HUES64 (cell line): ENCODE results near the gene KASH5.
A peak's percentile ranks its signal among the peaks of the same experiment; 100 is the strongest.

ENCODE experiments used
- H3K27ac ChIP-seq: 2 replicates; pipeline ENCODE4 v1.7.0; 2013; ENCODE audit warnings: low read depth, low read length, inconsistent platforms
- H3K27me3 ChIP-seq: 2 replicates; pipeline ENCODE4 v1.6.1; 2013; ENCODE audit warnings: mild to moderate bottlenecking, low read length; ENCODE audit not compliant: insufficient read depth
- H3K36me3 ChIP-seq: 2 replicates; pipeline ENCODE4 v1.6.1; 2013; ENCODE audit warnings: mild to moderate bottlenecking, low read length; ENCODE audit not compliant: insufficient read depth
- H3K4me1 ChIP-seq: 2 replicates; pipeline ENCODE4 v1.6.1; 2013; ENCODE audit warnings: mild to moderate bottlenecking, low read length, moderate library complexity; ENCODE audit not compliant: insufficient read depth
- H3K4me3 ChIP-seq: 2 replicates; pipeline ENCODE4 v1.5.1; 2013; ENCODE audit warnings: mild to moderate bottlenecking, low read length, moderate library complexity
- H3K9ac ChIP-seq: 2 replicates; pipeline ENCODE4 v1.6.1; 2013; ENCODE audit warnings: mild to moderate bottlenecking, low read depth, low read length
- H3K9me3 ChIP-seq: 2 replicates; pipeline ENCODE4 v1.6.1; 2013; ENCODE audit warnings: low read depth, low read length; ENCODE audit not compliant: insufficient read depth
- WGBS: fragments of 150-250, 120-280 bp; methylation state at CpG from one replicate; pipeline ENCODE4 v1.1.7; 2013; ENCODE audit warnings: missing lambda C conversion rate; 5-methylcytosine and 5-hydroxymethylcytosine counted together

Gene KASH5

DNA sequence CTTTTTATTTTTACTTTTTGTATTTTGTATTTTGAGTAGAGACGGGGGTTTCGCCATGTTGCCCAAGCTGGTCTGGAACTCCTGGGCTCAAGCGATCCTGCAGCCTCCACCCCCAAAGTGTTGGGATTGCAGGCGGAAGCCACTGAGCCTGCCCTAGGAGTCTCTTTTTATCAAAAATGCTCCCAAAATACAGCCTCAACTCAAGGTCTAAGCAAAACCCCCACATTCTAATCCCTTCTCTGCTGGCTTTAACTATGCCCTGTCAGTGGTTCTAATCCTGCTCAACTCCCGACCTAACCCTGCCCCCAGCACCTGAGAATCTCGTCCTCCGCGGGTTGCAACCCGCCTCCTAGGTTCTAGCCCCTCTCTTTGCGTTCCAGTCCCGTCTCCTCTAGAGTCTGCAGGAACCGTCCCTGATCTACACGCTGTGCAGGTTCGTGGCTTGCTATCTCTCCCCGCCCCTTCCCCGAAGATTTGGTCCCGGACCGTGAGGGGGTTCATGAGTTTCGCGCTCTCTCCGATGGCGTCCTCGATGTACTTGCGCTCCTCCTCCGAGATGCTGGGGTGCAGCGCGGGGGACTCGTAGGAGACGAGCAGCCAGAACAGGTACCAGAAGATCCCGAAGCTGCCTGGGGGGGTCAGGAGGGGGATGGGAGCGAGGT lies 45.3 kb downstream of the KASH5 start:
- Histone ChIP-seq H3K4me3 (peak overlapping the region; percentile 59; the same call in 1 of the 2 replicates), H3K27ac (no peak overlapping the region), H3K9me3 (no peaks in the 10 kb centered on the region), H3K4me1 (peaks cover 6% of the 10 kb centered on the region; the same call in 1 of the 2 replicates), H3K27me3 (peaks cover 80% of the 10 kb centered on the region), H3K9ac (no peak overlapping the region), H3K36me3 (no peaks in the 10 kb centered on the region)
- WGBS: 48% methylated on average over 31 of the region's 31 CpGs

DNA sequence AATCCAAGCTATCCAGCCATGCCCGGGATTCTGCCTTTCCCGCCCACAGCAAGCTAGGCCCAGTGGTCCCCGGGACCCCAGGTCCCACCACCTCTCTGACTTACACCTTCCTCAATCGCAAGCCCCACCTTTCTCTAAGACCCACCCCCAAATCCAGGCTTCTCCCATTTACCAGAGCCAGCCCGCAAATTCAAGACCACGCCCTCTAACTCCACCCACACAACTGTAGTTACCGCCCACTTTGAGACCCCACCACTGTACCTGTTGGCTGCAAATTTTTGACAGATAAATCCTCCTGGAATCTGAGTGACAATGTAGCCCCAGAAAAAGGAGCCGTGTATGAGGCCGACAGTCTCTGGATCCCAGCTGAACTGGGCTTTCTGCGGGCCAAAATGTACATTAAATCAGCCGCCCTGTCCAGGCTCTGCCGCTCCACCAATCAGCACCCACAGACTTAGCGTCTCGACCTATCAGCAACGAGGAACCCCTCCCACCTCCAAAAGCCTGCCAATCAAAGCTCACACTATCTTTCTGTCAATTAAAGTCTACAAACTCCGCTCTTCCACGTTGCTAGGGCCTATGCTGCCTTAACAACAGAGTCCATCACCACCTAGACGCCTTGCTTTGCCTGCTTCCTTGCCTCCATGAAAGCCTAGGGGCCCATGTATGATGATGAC lies 47.0 kb downstream of the KASH5 start:
- H3K27ac ChIP-seq: no peak overlapping the region
- H3K4me1 ChIP-seq: peaks cover 6% of the 10 kb centered on the region; the same call in 1 of the 2 replicates
- no peaks in the 10 kb centered on the region for H3K36me3 ChIP-seq
- no peak overlapping the region for H3K9ac ChIP-seq
- WGBS: 88% methylated on average over 18 of the region's 18 CpGs
- H3K9me3 ChIP-seq: no peaks in the 10 kb centered on the region
- H3K4me3 ChIP-seq: no peak overlapping the region
- peaks cover 83% of the 10 kb centered on the region for H3K27me3 ChIP-seq

DNA sequence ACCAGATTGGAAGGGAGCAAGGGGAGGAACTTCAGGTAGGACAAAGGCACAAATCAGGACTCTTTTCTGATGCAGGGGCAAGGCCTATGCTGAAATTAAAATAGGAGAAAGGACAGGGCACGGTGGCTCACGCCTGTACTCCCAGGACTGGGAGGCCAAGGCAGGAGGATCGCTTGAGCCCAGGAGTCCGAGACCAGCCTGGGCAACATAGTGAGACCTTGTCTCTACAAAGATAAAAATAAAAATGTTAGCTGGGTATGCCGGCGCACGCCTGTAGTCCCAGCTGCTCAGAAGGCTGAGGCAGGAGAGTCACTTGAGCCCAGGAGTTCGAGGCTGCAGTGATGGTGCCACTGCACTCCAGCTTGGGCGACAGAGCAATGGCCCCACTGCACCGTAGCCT lies 47.6 kb downstream of the KASH5 start:
- Histone ChIP-seq H3K9ac (no peak overlapping the region), H3K4me1 (peaks cover 6% of the 10 kb centered on the region; the same call in 1 of the 2 replicates), H3K27ac (no peak overlapping the region), H3K4me3 (no peak overlapping the region; the same call in 1 of the 2 replicates), H3K9me3 (no peaks in the 10 kb centered on the region), H3K36me3 (no peaks in the 10 kb centered on the region), H3K27me3 (peaks cover 86% of the 10 kb centered on the region)
- WGBS: 91% methylated on average over 10 of the region's 10 CpGs

DNA sequence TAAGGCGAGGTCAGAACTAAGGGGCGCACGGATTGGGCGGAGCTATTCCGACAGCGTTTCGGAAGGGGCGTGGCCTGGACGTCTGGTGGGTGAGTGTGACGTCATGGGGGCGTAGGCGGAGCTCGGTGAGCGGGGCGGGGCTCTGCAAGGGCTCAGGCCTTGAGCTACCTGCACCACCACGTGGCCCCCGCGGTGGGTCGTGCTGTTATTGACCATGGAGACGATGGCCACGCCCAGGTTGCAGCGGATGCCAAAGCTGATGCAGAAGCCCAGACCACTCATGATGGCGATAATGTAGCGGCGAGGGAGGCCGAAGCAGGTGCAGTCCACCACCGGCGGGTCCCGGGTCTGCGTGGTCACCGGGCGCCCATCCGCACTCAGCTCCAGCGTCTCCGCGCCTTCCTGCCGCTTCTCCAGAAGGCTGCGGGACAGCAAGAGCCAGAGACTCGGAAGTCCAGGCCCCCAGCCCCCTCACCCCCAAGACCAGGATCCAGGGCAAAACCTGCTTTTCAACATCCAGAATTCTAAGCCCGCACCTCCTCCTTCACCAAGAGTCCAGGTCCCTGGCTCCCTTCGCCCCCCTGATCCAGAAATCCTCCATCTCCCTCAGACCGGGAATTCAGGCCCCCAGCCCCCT lies 48.5 kb downstream of the KASH5 start:
- WGBS: 67% methylated on average over 42 of the region's 42 CpGs
- peaks cover 87% of the 10 kb centered on the region for H3K27me3 ChIP-seq

DNA sequence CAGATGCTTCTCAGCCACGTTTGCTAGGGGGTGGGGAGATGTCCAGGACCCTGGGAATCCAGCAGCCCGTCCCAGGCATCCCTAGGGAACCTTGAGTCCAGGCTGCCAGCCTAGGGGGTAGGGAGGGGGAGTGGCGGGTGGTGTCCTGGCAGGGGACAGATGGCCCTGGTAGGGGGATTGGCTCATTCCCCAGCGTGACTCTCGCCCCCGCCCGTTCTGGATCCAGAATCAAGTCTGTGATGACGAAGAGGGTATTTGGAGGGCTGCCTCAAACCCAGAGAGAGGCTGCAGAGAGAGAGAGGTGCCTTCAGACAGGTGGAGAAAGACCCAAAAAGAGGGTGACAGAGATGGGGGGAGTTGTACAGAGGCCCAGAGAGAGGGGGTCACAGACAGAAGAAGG lies 49.2 kb downstream of the KASH5 start:
- H3K4me3 ChIP-seq: no peak overlapping the region
- WGBS: 34% methylated on average over 8 of the region's 8 CpGs

More for the DNA sequence above, 48.5 kb downstream of the KASH5 start:
- peaks cover 6% of the 10 kb centered on the region; the same call in 1 of the 2 replicates for H3K4me1 ChIP-seq
- H3K36me3 ChIP-seq: no peaks in the 10 kb centered on the region
- H3K4me3 ChIP-seq: peak overlapping the region; percentile 13; the same call in 1 of the 2 replicates
- no peaks in the 10 kb centered on the region for H3K9me3 ChIP-seq
- H3K27ac ChIP-seq: no peak overlapping the region
- H3K9ac ChIP-seq: no peak overlapping the region

DNA sequence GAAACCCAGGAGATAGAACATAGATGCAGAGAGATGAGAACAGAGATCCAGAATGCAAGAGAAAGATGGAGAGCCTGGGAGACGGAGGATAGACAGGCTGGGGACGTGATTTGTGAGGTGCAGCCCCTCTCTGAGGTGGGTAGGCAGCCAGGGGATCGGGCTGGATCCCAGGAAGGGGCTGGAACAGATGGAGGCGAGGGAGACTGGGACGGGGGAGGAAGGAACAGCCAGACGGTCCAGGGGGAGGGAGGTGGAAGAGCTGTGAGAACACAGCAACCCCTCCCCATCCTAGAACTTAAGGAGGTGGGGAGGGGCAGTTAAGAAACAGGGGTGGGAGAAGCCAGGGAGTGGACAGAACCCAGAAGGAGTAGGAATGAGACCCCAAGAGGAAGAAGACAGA lies 50.2 kb downstream of the KASH5 start:
- Histone ChIP-seq H3K36me3 (no peaks in the 10 kb centered on the region), H3K27me3 (peaks cover 79% of the 10 kb centered on the region), H3K4me1 (peaks cover 5% of the 10 kb centered on the region; the same call in 1 of the 2 replicates), H3K27ac (no peak overlapping the region), H3K9ac (no peak overlapping the region), H3K4me3 (no peak overlapping the region), H3K9me3 (no peaks in the 10 kb centered on the region)
- WGBS: 21% methylated on average over 5 of the region's 6 CpGs

More for the DNA sequence above, 49.2 kb downstream of the KASH5 start:
- Histone ChIP-seq H3K36me3 (no peaks in the 10 kb centered on the region), H3K27me3 (peaks cover 87% of the 10 kb centered on the region), H3K4me1 (peaks cover 6% of the 10 kb centered on the region; the same call in 1 of the 2 replicates), H3K9me3 (no peaks in the 10 kb centered on the region), H3K27ac (no peak overlapping the region), H3K9ac (no peak overlapping the region)

DNA sequence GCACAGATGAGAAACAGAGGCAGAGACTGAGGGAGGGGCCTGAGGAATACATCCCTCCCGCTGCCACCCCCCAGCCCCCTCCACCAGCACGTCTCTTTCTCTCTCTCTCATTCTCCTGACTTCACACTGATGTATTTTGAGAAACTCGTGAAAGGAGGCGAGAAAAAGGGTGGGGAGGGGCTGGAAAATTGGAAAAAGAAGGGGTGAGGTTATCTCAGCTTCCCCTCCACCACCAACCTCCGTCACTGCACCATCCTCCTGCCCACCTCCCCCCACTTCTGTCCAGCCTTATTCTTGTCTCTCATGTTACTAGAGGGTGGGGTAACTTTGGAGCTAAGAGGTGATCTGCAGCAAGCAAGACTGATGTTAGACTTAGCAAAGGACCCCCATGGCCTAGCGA lies 51.8 kb downstream of the KASH5 start:
- Histone ChIP-seq H3K4me3 (no peak overlapping the region), H3K36me3 (no peaks in the 10 kb centered on the region), H3K27me3 (peaks cover 65% of the 10 kb centered on the region), H3K9ac (no peak overlapping the region), H3K4me1 (no peaks in the 10 kb centered on the region), H3K27ac (no peak overlapping the region), H3K9me3 (no peaks in the 10 kb centered on the region)
- 78% methylated on average over 1 of the region's 6 CpGs for WGBS

DNA sequence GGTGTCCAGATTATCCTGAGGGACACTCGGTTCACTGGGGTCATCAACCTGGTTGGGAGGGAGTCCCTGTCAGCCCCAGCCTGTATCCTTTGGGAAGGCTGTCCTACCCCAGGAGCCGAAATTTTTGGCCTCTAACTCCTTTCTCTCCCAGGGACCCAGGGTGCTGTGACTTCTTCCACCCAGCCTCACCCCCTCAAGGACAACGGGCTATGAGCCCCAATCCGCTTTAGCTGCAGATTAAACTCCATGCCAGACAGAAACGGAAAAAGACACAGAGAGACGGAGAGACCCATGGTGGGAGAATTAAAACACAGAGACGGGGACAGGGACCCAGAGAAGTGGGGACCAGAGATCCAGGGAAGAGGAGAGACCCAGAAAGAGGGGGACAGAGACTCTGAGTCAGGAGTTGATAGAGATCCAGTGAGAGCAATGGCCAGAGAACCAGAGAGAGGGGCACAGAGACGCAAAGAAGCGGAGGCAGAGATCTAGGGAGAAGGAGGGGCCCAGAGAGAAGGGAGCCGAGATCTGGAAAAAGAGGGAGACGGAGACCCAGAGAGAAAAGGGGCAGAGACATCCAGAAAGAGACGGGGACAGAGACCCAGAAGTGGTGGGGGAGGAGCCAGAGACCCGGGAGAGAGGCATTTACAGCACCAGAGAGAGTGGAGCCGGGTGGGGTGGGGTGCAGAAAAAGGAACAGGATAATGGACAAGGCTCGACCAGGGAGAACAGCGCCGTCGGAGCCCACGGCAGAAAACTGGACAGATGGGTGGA lies 52.6 kb downstream of the KASH5 start:
- H3K9me3 ChIP-seq: no peaks in the 10 kb centered on the region
- H3K4me1 ChIP-seq: no peaks in the 10 kb centered on the region
- H3K36me3 ChIP-seq: no peaks in the 10 kb centered on the region
- 36% methylated on average over 19 of the region's 19 CpGs for WGBS
- H3K4me3 ChIP-seq: peak overlapping the region; percentile 48
- no peak overlapping the region for H3K9ac ChIP-seq
- H3K27ac ChIP-seq: no peak overlapping the region
- peaks cover 65% of the 10 kb centered on the region for H3K27me3 ChIP-seq

DNA sequence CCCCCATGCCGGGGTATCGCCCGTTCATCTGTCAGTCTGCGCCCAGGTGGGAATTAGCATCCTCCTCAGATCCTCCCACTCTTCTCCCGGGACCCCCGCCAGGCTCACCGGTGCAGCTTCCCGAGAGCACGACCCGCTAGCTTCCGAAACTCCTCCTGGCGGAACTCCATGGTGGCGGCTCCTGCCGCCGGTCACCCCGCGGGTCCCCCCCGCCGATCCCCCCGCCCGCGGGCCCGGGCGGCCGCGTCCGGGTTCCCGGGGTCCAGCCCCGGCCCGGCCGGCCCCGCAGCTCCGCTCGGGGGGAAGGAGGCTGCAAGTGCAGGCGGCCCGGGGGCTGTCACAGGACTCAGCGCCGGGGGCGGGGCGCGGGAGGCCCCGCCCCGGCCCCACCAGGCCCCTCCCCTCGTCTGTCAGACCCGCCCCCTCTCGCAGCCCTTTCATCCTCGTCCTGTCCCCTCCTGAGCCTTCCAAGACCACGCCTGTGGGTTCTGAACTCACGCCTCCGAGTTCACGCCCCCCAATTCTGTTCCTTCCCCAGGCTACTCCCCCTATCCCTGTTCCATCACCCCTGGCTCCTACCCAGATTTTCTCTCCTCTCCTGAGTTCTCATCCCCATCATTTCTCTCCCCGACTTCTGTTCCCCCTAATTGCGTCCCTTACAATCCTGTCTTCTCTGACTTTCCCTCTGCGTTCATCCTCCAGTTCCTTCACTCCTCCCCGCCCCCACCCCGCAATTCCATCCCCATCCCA lies 53.3 kb downstream of the KASH5 start, which contains the start of gene SLC17A7:
TSS of gene SLC17A7 (minus strand) at position 318 of the 750 bp plus-strand sequence. CDS start at position 170, 148 bp downstream.
- 1% methylated on average over 56 of the region's 56 CpGs for WGBS

DNA sequence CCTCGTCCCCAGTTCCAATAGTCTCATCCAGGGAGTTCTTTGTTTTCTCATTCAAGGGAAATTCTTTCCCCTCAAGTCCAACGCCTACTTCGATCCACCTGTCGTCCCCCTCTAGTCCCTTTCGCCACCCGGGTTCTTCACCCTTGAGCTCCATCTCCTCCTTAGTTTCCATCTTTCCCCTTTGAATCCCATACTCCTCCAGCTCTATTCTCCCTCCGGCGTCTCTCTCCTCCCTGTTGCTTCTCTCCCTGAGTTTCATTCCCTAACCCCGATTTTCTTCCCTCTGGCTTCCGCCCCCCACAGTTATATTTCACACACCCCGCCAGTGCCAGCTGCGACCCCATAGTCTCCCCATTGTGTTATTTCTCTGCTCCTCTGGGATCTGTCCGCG lies 53.9 kb downstream of the KASH5 start:
- H3K27me3 ChIP-seq: peaks cover 55% of the 10 kb centered on the region
- H3K36me3 ChIP-seq: peaks cover 5% of the 10 kb centered on the region
- no peak overlapping the region for H3K27ac ChIP-seq
- 16% methylated on average over 14 of the region's 14 CpGs for WGBS
- H3K4me3 ChIP-seq: peak overlapping the region; percentile 48
- no peaks in the 10 kb centered on the region for H3K4me1 ChIP-seq
- H3K9me3 ChIP-seq: no peaks in the 10 kb centered on the region
- H3K9ac ChIP-seq: no peak overlapping the region

More for the DNA sequence above, 53.3 kb downstream of the KASH5 start, which contains the start of gene SLC17A7:
- Histone ChIP-seq H3K27ac (no peak within 1 kb of the TSS), H3K36me3 (no peaks in the 10 kb centered on the region), H3K9me3 (no peaks in the 10 kb centered on the region), H3K27me3 (peaks cover 61% of the 10 kb centered on the region), H3K4me3 (peak within 1 kb of the TSS; percentile 48), H3K9ac (no peak within 1 kb of the TSS), H3K4me1 (no peaks in the 10 kb centered on the region)
